Mesothelial cell of epicardium (in vitro differentiated cells): Measurements from ENCODE around the gene NSD1. TPM values are rescaled to one million over a fixed set of nuclear protein-coding genes. Genes with fewer than 3 reads are reported as not detected.
"Not testable (repeated sequence)": the region's sequence is repeated elsewhere in the genome, so short reads cannot be mapped to it uniquely, and the experiment has no call there.

Source experiments
- DNase-seq, 2 experiments: peaks; one replicate each; pipeline ENCODE4 v3.0.0; 2021; ENCODE audit warnings: low spot score in 2 of 2; ENCODE audit not compliant: unreplicated experiment in 2 of 2
- H3K27ac Mint-ChIP-seq: 2 replicates; pipeline ENCODE4 v1.8.0; 2021; ENCODE audit warnings: mixed read lengths
- H3K27me3 Mint-ChIP-seq: 2 replicates; pipeline ENCODE4 v1.8.0; 2021; ENCODE audit warnings: low read depth, mixed read lengths
- H3K36me3 Mint-ChIP-seq: 2 replicates; pipeline ENCODE4 v1.8.0; 2021; ENCODE audit warnings: mixed read lengths
- H3K4me1 Mint-ChIP-seq: 2 replicates; pipeline ENCODE4 v1.8.0; 2021; ENCODE audit warnings: mixed read lengths
- H3K4me3 Mint-ChIP-seq: 2 replicates; pipeline ENCODE4 v1.8.0; 2021; ENCODE audit warnings: mild to moderate bottlenecking, moderate library complexity, mixed read lengths
- H3K9me3 Mint-ChIP-seq: 2 replicates; pipeline ENCODE4 v1.8.0; 2021; ENCODE audit warnings: mixed read lengths
- total RNA-seq: library from RNA; stranded (reverse); gene quantifications from 3 replicates; pipeline ENCODE4 v1.2.1, GENCODE V29; 2021
- TF ChIP-seq, protein P1 (sequence below): fragments of 200-600 bp; sonication (generic); IDR thresholded peaks from one replicate; pipeline ENCODE4 v1.5.0; 2021; ENCODE audit warnings: antibody characterized with exemption; ENCODE audit not compliant: unreplicated experiment

NSD1 gene
- total RNA-seq, 1 donor from 2014 or later: 164 TPM

- TF ChIP-seq, protein P1, sequence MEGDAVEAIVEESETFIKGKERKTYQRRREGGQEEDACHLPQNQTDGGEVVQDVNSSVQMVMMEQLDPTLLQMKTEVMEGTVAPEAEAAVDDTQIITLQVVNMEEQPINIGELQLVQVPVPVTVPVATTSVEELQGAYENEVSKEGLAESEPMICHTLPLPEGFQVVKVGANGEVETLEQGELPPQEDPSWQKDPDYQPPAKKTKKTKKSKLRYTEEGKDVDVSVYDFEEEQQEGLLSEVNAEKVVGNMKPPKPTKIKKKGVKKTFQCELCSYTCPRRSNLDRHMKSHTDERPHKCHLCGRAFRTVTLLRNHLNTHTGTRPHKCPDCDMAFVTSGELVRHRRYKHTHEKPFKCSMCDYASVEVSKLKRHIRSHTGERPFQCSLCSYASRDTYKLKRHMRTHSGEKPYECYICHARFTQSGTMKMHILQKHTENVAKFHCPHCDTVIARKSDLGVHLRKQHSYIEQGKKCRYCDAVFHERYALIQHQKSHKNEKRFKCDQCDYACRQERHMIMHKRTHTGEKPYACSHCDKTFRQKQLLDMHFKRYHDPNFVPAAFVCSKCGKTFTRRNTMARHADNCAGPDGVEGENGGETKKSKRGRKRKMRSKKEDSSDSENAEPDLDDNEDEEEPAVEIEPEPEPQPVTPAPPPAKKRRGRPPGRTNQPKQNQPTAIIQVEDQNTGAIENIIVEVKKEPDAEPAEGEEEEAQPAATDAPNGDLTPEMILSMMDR: no peak
- Mint-ChIP-seq H3K27me3 (no peaks in the 10 kb centered on the region), H3K27ac (peak within 1 kb of the TSS; percentile 98), H3K9me3 (no peaks in the 10 kb centered on the region), H3K4me1 (peaks cover 45% of the 10 kb centered on the region), H3K4me3 (peak within 1 kb of the TSS; percentile 90), H3K36me3 (peaks cover 10% of the 10 kb centered on the region)
- DNase-seq: peak; percentile 84 to 94
Observed at GRCh38 chr5:177303121-177303924, 169.8 kb downstream of the NSD1 start, which contains the start of the genes PRELID1 and RAB24. Gene PRELID1 (plus strand): TSS chr5:177303799. CDS start chr5:177303986, 187 bp downstream. Gene RAB24 (minus strand): TSS chr5:177303719. CDS start chr5:177303288, 431 bp downstream.

- Mint-ChIP-seq H3K36me3 (peaks cover 10% of the 10 kb centered on the region), H3K4me1 (peaks cover 43% of the 10 kb centered on the region), H3K27me3 (no peaks in the 10 kb centered on the region), H3K27ac (peak overlapping the region; percentile 94), H3K9me3 (no peaks in the 10 kb centered on the region), H3K4me3 (peak overlapping the region; percentile 90)
- TF ChIP-seq, protein P1: no peak
- no peak for DNase-seq
Observed at GRCh38 chr5:177303925-177304391, 170.4 kb downstream of the NSD1 start.

- no peaks in the 10 kb centered on the region for H3K9me3 Mint-ChIP-seq
- H3K4me1 Mint-ChIP-seq: peaks cover 40% of the 10 kb centered on the region
- DNase-seq: peak in 1 of 2 experiments; percentile 39
- H3K27me3 Mint-ChIP-seq: no peaks in the 10 kb centered on the region
- H3K4me3 Mint-ChIP-seq: peak overlapping the region; percentile 90
- TF ChIP-seq, protein P1: no peak
- H3K36me3 Mint-ChIP-seq: peaks cover 10% of the 10 kb centered on the region
- H3K27ac Mint-ChIP-seq: peak overlapping the region; percentile 94
Observed at GRCh38 chr5:177304392-177305119, 171.0 kb downstream of the NSD1 start.

- not testable (repeated sequence) for H3K27me3 Mint-ChIP-seq, DNase-seq, H3K9me3 Mint-ChIP-seq, H3K27ac Mint-ChIP-seq
- Mint-ChIP-seq H3K4me3 (peak overlapping the region; percentile 6), H3K36me3 (peaks cover 10% of the 10 kb centered on the region), H3K4me1 (peaks cover 36% of the 10 kb centered on the region)
Observed at GRCh38 chr5:177306103-177306640, 172.6 kb downstream of the NSD1 start.

DNA sequence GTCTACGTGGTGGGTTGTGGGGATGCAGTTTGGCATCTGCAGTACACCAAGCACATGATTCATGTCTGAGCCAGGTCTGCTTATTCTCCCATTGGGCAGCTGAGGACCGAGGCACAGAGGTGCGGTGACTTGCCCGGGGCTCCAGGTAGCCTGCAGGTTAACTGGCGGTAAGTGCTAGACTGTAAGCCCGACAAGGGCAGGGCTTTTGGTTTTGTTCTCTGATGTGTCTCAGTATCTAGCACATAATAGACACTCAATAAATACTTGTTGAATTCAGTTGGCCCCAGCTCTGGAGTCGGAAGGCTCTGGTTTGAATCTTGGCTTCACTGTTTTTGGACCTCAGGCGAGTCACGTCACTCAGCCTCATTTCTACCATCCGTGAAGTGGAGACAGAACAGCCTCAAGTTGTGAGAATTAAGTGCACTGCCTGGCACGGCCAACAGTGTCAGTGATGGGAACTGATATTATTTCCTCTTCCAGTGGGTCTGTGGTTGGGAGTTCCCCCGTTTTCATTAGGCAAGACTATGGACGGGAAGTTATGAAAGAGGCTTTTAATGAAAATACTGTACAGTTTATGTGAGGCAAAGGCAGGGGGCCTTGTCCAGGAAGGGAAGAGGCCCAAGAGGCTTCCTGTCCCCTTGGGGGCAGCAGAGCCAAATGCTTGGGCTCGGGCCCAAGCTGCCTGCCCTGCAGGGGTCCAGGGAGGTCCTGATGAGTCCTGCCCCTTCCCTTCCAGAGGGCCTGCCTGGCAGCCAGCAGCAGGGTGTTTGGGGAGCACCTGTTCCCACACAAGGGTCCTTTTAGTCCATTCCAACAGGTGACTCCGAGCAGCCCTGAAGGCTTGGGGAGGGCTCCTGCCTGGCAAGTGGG lies 173.3 kb downstream of the NSD1 start:
- DNase-seq: no peak
- Mint-ChIP-seq H3K27ac (no peak overlapping the region), H3K27me3 (no peaks in the 10 kb centered on the region), H3K4me3 (no peak overlapping the region), H3K36me3 (peaks cover 10% of the 10 kb centered on the region), H3K9me3 (no peaks in the 10 kb centered on the region), H3K4me1 (peaks cover 34% of the 10 kb centered on the region)
- TF ChIP-seq, protein P1: no peak
